H9 (cell line): Measurements from ENCODE around the gene METTL21A. TPM values are rescaled to one million over a fixed set of nuclear protein-coding genes. Genes with fewer than 3 reads are reported as not detected.

Source experiments
- DNase-seq: peaks from one replicate; pipeline ENCODE4 v3.0.0-alpha.2; 2017
- H2AFZ ChIP-seq: one replicate; pipeline ENCODE4 v1.6.1; 2013; ENCODE audit warnings: mild to moderate bottlenecking, low read length, control low read depth, moderate library complexity
- H2AK5ac ChIP-seq: 2 replicates; pipeline ENCODE4 v1.6.1; 2013; ENCODE audit warnings: low read length, control low read depth, mixed read lengths; ENCODE audit not compliant: insufficient read length
- H2BK120ac ChIP-seq: one replicate; pipeline ENCODE4 v1.6.1; 2013; ENCODE audit warnings: low read depth, mild to moderate bottlenecking, low read length, control low read depth, inconsistent platforms; ENCODE audit not compliant: poor library complexity, severe bottlenecking
- H2BK12ac ChIP-seq: 2 replicates; pipeline ENCODE4 v1.6.1; 2013; ENCODE audit warnings: low read length, control low read depth, mixed read lengths, low read depth; ENCODE audit not compliant: insufficient read length
- H2BK15ac ChIP-seq: 2 replicates; pipeline ENCODE4 v1.6.1; 2013; ENCODE audit warnings: low read depth, low read length, control low read depth
- H2BK20ac ChIP-seq: one replicate; pipeline ENCODE4 v1.6.1; 2013; ENCODE audit warnings: low read depth, mild to moderate bottlenecking, low read length, control low read depth, inconsistent platforms; ENCODE audit not compliant: poor library complexity, severe bottlenecking
- H2BK5ac ChIP-seq: 2 replicates; pipeline ENCODE4 v1.6.1; 2013; ENCODE audit warnings: low read length, control low read depth, mixed read lengths; ENCODE audit not compliant: insufficient read length
- H3K14ac ChIP-seq: 2 replicates; pipeline ENCODE4 v1.6.1; 2013; ENCODE audit warnings: low read length, control low read depth; ENCODE audit not compliant: insufficient read depth
- H3K18ac ChIP-seq: 2 replicates; pipeline ENCODE4 v1.6.1; 2013; ENCODE audit warnings: low read depth, mild to moderate bottlenecking, mixed read lengths, low read length, control low read depth; ENCODE audit not compliant: insufficient read length
- H3K23ac ChIP-seq: 2 replicates; pipeline ENCODE4 v1.6.1; 2013; ENCODE audit warnings: low read length, control low read depth, mixed read lengths, low read depth; ENCODE audit not compliant: insufficient read length
- H3K23me2 ChIP-seq: 2 replicates; pipeline ENCODE4 v1.6.1; 2013; ENCODE audit warnings: low read depth, mild to moderate bottlenecking, mixed read lengths, low read length, control low read depth; ENCODE audit not compliant: insufficient read length, poor library complexity, severe bottlenecking
- H3K27ac ChIP-seq: 2 replicates; pipeline ENCODE4 v1.5.1; 2013; ENCODE audit warnings: low read length, control low read depth, mixed read lengths, low read depth; ENCODE audit not compliant: insufficient read length
- H3K27me3 ChIP-seq: 2 replicates; pipeline ENCODE4 v1.6.1; 2013; ENCODE audit warnings: low read length, control low read depth, inconsistent platforms; ENCODE audit not compliant: insufficient read depth
- H3K4ac ChIP-seq: 2 replicates; pipeline ENCODE4 v1.6.1; 2013; ENCODE audit warnings: low read depth, mild to moderate bottlenecking, control low read depth, inconsistent platforms, low read length, moderate library complexity
- H3K4me1 ChIP-seq: 2 replicates; pipeline ENCODE4 v1.6.1; 2013; ENCODE audit warnings: low read length, control low read depth, inconsistent platforms; ENCODE audit not compliant: insufficient read depth
- H3K4me2 ChIP-seq: 2 replicates; pipeline ENCODE4 v1.6.1; 2013; ENCODE audit warnings: low read length, control low read depth, mixed read lengths; ENCODE audit not compliant: insufficient read length, insufficient read depth
- H3K56ac ChIP-seq: 2 replicates; pipeline ENCODE4 v1.6.1; 2013; ENCODE audit warnings: low read depth, mild to moderate bottlenecking, mixed read lengths, low read length, control low read depth; ENCODE audit not compliant: insufficient read length
- H3K79me1 ChIP-seq: 2 replicates; pipeline ENCODE4 v1.6.1; 2013; ENCODE audit warnings: low read depth, mild to moderate bottlenecking, moderate library complexity, low read length, control low read depth, inconsistent platforms; ENCODE audit not compliant: insufficient read depth, poor library complexity, severe bottlenecking
- H3K79me2 ChIP-seq: 2 replicates; pipeline ENCODE4 v1.6.1; 2013; ENCODE audit warnings: low read length, control low read depth, inconsistent platforms; ENCODE audit not compliant: insufficient read depth
- H3K9ac ChIP-seq: 2 replicates; pipeline ENCODE4 v1.6.1; 2013; ENCODE audit warnings: low read length, control low read depth, mixed read lengths; ENCODE audit not compliant: insufficient read length; ENCODE audit errors: extremely low read depth
- H3K9me3 ChIP-seq: one replicate; pipeline ENCODE4 v1.6.1; 2013; ENCODE audit warnings: low read depth, low read length, inconsistent platforms; ENCODE audit not compliant: control insufficient read depth
- H3T11ph ChIP-seq: one replicate; pipeline ENCODE4 v1.6.1; 2013; ENCODE audit warnings: mild to moderate bottlenecking, low read length, control low read depth, inconsistent platforms
- H4K20me1 ChIP-seq: one replicate; pipeline ENCODE4 v1.6.1; 2013; ENCODE audit not compliant: control insufficient read depth, insufficient read length, insufficient read depth
- H4K5ac ChIP-seq: 2 replicates; pipeline ENCODE4 v1.6.1; 2013; ENCODE audit warnings: low read depth, mild to moderate bottlenecking, mixed read lengths, low read length, control low read depth; ENCODE audit not compliant: insufficient read length
- H4K8ac ChIP-seq: replicated peaks from 2 replicates; pipeline ENCODE4 v1.6.1; 2013; ENCODE audit warnings: low read length, control low read depth, mixed read lengths, low read depth; ENCODE audit not compliant: insufficient read length
- H4K91ac ChIP-seq: 2 replicates; pipeline ENCODE4 v1.6.1; 2013; ENCODE audit warnings: low read depth, mild to moderate bottlenecking, moderate library complexity, mixed read lengths, low read length, control low read depth; ENCODE audit not compliant: insufficient read length
- H3K27ac Mint-ChIP-seq, 3 experiments: 2 replicates in 2 of 3; 3 replicates in 1 of 3; pipeline ENCODE4 v1.8.0; 2020 to 2021; ENCODE audit warnings: mixed read lengths in 3 of 3, mild to moderate bottlenecking in 1 of 3, moderate library complexity in 1 of 3
- H3K27me3 Mint-ChIP-seq: 2 replicates; pipeline ENCODE4 v1.8.0; 2021; ENCODE audit warnings: low read depth, mild to moderate bottlenecking, moderate library complexity, mixed read lengths
- H3K36me3 Mint-ChIP-seq, 3 experiments: 2 replicates in 2 of 3; 3 replicates in 1 of 3; pipeline ENCODE4 v1.8.0; 2020 to 2021; ENCODE audit warnings: low read depth in 3 of 3, mixed read lengths in 3 of 3; ENCODE audit not compliant: insufficient read depth in 1 of 3
- H3K4me1 Mint-ChIP-seq, 2 experiments: 2 replicates each; pipeline ENCODE4 v1.8.0; 2020; ENCODE audit warnings: mixed read lengths in 2 of 2
- H3K4me3 Mint-ChIP-seq, 2 experiments: 2 replicates in 1 of 2; 3 replicates in 1 of 2; pipeline ENCODE4 v1.8.0; 2020 to 2021; ENCODE audit warnings: mild to moderate bottlenecking in 2 of 2, mixed read lengths in 2 of 2, moderate library complexity in 1 of 2
- H3K9me3 Mint-ChIP-seq, 2 experiments: 2 replicates in 1 of 2; 3 replicates in 1 of 2; pipeline ENCODE4 v1.8.0; 2020; ENCODE audit warnings: mild to moderate bottlenecking in 2 of 2, mixed read lengths in 2 of 2, moderate library complexity in 1 of 2
- CTCF ChIP-seq: fragments of 200-600 bp; sonication (generic); conservative IDR thresholded peaks from 3 replicates; pipeline ENCODE4 v1.8.0; 2021; ENCODE audit warnings: antibody characterized with exemption, mild to moderate bottlenecking
- WGBS: extraction: QIAGEN DNeasy Blood & Tissue Kit; methylation state at CpG from one replicate; pipeline ENCODE4 v1.1.7; 2013; ENCODE audit warnings: missing lambda C conversion rate, low lambda C conversion rate, mixed read lengths; ENCODE audit not compliant: insufficient read length; ENCODE audit errors: extremely low coverage; 5-methylcytosine and 5-hydroxymethylcytosine counted together
- total RNA-seq: library from RNA; stranded (reverse); gene quantifications from 2 replicates; pipeline ENCODE4 v1.2.1, GENCODE V29; 2021

METTL21A gene
- total RNA-seq, 1 experiment from 2014 or later = 65.9 TPM

- Histone ChIP-seq H4K5ac (no peak overlapping the region), H2BK20ac (no peak overlapping the region), H2AFZ (no peak overlapping the region), H3K4me2 (no peak overlapping the region), H3K14ac (no peak overlapping the region), H3K23ac (no peak overlapping the region), H3K27me3 (no peaks in the 10 kb centered on the region), H2BK12ac (no peak overlapping the region), H2AK5ac (no peak overlapping the region), H4K8ac (no peak overlapping the region), H4K91ac (no peak overlapping the region), H3K79me1 (peaks cover 2% of the 10 kb centered on the region), H3K23me2 (no peaks in the 10 kb centered on the region), H3K4me1 (no peaks in the 10 kb centered on the region), H3K9me3 (no peaks in the 10 kb centered on the region), H3K18ac (no peak overlapping the region), H3T11ph (no peak overlapping the region), H3K27ac (no peak overlapping the region), H3K9ac (no peak overlapping the region), H3K4ac (no peak overlapping the region), H2BK15ac (no peak overlapping the region), H4K20me1 (no peaks in the 10 kb centered on the region), H3K79me2 (no peaks in the 10 kb centered on the region), H2BK5ac (no peak overlapping the region), H2BK120ac (no peak overlapping the region), H3K56ac (no peak overlapping the region)
- H3K9me3 Mint-ChIP-seq = no peaks in the 10 kb centered on the region
- no peak for TF ChIP-seq CTCF
- peaks cover 42 to 77% (median 58%) of the 10 kb centered on the region in 3 experiments for H3K36me3 Mint-ChIP-seq
- no peak for DNase-seq
- no CpG with 5 or more reads among the region's 4 CpGs for WGBS
- peaks cover 4 to 12% of the 10 kb centered on the region in 2 experiments; a peak in 3 of 4 replicates for H3K4me1 Mint-ChIP-seq
- H3K27ac Mint-ChIP-seq = no peak overlapping the region; a peak in 1 of 7 replicates
- no peaks in the 10 kb centered on the region for H3K27me3 Mint-ChIP-seq
- no peak overlapping the region for H3K4me3 Mint-ChIP-seq
Observed at GRCh38 chr2:207616185-207616584, 9.0 kb downstream of the METTL21A start.
